Measurements from ENCODE around the gene REST. TPM values are rescaled to one million over a fixed set of nuclear protein-coding genes. Genes with fewer than 3 reads are reported as not detected.

The REST gene
- total and polyA plus RNA-seq, 2 of the 8 experiments (the other 6 are each of a cell fraction or from before 2014, with no cell fraction given), result 10.2 to 66.3 TPM

- TF ChIP-seq ASH2L (IDR thresholded peaks at IDR 0.05; ENCODE audit: low read length) (no peak), KDM4A (IDR thresholded peaks at IDR 0.05; ENCODE audit: low read depth, low read length, severe bottlenecking) (no peak)
These were observed 78.5 kb downstream of the REST start (continued) for GRCh38 chr4:56986192-56986591.

Data from H1 (cell line).